GM20431 (cell line): ENCODE data around the gene FAM13B.
"Not testable (repeated sequence)": the region's sequence is repeated elsewhere in the genome, so short reads cannot be mapped to it uniquely, and the experiment has no call there.

Experiments used
- in situ Hi-C: fragments of 300-500 bp; cut with MseI, MboI; formaldehyde crosslinking; loops from one replicate; pipeline ENCODE4 v1.15.0; 2020; ENCODE audit warnings: low sequenced_read_pairs; ENCODE audit not compliant: unreplicated experiment

FAM13B gene

DNA sequence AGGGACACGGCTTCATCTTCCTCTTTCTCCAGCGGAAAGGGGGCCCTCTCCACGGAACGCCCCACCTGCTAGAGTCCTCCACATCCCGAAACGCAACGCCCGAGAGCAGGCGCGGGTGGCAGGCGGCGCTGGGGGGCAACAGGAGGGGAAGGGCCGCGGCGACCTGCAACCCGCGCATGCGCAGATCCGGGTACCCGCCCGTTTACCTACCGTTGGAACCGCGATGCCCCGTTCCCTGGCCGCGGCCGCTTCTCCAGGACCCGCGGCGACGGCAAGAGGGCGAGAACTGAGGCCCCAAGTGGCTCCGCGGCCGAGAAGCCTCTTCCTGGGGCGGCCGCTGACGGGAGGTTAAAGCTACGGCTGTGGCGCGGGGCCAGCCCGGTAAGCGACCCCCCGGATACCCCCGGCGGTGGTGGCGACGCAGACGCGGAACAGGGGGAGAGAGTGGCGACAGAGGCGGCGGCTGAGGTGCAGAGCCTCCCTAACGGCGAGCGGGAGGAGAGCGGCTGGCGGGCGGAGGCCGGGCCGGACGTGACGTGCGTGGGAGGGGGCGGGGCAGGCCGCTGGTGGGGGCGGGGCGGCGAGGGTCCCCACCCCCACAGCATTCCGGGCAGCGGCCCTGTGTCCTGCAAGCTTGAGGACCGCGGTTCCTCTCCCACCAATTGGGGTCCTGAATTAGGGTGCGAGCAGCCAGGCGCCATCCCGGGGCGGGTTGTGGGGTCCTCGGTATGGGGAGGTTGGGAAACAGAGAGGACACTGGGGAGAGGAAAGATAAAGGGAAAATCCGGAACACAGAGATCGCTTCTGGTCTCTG, at the start of gene FAM13B:
Gene FAM13B (minus strand): TSS at position 508 of the 814 bp plus-strand sequence. CDS start 13,968 bp downstream, outside the sequence.
- in situ Hi-C loops, result no loop called here

DNA sequence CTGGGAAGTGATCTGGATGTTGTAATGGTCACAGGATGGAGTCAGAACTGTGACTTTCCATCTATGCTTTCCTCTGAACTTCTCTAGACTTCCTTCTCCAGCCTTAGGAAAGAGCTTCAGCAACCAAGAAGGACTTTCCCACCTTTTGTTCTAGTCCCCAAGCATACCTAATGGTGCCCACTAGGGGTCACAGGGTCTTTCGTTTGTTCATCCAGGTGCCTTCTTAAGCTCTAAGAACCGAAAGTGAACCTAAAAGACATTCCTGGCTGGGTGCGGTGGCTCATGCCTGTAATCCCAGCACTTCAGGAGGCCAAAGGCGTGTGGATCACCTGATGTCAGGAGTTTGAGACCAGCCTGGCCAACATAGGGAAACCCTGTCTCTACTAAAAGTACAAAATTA, 49.2 kb upstream of the FAM13B start:
- in situ Hi-C loops, result no loop called here

DNA sequence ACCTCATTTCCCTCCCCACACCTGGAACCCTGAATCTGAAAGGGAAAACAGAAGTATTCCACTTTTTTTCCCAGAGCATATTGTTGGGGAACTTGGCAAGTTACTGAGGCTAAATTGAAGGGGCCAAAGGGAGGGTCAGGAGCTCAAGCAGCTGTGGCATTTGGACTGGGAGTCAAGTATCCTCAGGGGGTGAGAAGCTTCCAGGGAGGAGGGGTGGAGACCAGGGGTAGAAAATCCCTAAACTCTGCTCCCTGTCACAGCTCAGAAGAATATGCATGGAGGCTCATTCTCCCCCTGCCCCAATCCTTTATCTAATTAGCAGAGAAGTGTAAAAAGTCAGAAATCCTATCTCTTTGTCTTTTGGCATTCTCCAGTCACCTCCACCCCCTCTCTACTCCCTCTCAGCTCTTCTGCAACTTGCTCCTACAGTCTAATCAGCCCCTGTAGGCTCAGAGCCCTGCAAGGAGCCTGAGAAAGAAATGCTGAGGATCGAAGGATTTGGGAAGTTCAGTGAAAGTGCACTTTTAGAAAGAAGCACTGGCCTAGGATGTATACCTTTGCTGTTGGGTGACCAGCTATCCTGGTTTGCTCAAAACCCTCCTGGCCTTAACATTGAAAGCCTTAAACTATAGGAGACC, 45.2 kb upstream of the FAM13B start:
- in situ Hi-C loops, result loop anchor here (10.0 kb wide), 1 partner anchor 57 kb away; the partner anchor contains the start of gene NME5

DNA sequence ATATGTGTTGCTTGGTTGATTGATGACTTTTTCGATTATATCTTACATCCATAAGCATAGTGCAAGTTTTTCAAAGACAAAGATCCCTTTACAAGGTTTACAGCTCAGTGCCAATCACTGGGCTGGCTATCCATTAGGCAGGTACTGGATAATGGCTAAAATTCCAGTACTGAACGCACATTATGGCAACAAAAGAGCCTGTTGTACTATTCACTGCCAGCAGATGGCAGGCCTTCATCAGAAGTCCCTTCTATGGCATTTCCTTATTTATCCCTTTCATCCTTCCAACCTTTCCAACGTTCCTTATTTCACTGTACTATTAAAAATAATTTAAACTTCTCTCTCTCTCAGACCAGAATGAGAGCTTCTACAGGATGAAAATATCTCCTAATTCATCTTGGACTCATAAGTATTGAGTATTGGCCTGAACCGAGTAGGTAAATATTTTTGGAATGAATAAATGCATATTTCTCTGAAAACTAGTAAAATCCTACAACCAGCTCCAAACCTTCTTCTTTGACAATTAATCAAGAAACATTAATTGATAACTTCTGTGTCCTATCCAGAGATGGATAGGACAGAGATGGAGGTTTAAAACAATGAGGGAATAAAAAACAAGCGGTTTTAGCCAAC, 44.3 kb upstream of the FAM13B start:
- in situ Hi-C loops, result loop anchor here (10.0 kb wide), 1 partner anchor 58 kb away; the partner anchor contains the start of gene NME5

DNA sequence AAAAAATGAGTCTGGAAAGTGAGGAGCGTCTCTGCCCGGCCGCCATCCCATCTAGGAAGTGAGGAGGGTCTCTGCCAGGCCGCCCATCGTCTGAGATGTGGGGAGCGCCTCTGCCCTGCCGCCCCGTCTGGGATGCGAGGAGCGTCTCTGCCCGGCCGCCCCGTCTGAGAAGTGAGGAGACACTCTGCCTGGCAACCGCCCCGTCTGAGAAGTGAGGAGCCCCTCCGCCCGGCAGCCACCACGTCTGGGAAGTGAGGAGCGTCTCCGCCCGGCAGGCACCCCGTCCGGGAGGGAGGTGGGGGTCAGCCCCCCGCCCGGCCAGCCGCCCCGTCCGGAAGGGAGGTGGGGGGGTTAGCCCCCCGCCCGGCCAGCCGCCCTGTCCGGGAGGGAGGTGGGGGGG, 37.1 kb upstream of the FAM13B start:
- in situ Hi-C loops, result loop anchor here (10.0 kb wide), 1 partner anchor 65 kb away; the partner anchor contains the start of gene NME5

DNA sequence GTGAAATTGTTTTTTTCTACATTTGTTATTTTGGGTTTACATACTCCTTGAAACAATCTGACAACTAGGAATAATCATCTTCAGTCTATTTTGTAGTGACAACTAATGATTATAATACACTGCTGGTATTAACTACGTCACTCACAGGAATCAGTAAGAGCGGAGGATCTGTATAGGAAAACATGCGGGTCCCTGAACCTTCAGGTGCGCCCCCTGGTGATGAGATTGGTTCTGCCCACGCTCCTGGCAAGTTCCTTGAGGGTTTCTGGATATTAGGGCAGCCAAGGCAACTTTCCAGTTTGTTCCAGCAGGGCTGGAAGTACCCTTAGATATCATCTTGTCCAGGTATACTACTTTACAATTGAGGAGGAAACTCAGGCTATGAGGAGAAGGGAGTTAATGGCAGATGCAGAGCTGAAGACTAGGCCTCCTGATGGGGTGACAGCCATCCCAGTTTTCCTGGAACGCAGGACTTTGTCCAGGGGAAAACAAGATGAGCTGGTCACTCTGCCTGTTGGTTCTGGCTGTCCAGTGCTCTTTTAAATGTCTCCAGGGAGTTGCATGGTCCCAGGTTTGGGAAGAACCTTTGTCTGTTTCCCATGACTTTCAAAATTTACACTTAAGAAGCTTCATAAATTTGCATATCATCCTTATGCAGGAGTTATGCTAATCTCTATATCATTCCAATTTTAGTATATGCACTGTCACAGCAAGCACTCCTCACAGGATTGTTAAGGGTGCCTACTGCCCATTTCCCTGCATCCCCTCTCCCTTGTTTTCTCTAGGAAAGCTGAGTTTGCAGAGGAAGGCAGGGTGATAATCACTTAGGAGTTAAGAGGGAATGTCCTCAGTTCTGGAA, 36.1 kb upstream of the FAM13B start:
- in situ Hi-C loops, result no loop called here

DNA sequence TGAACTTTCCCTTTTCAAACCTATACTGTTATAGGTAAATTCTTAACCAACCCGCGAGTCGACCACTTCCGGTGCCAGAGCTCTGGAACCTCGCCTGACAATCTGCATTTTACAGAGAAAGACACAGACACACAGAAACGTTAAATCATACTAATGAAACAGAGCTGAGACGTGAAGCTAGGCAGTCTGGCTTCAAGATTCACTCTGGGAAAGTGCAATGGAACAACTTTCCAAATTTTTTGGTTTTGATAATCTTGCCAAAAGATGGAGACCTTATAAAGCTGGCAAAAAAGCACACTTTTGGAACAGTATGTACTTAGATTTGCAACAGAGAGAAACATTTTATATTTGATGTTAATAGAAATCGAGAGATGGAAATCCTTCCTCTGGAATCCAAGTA, 35.1 kb upstream of the FAM13B start:
- in situ Hi-C loops, result no loop called here

DNA sequence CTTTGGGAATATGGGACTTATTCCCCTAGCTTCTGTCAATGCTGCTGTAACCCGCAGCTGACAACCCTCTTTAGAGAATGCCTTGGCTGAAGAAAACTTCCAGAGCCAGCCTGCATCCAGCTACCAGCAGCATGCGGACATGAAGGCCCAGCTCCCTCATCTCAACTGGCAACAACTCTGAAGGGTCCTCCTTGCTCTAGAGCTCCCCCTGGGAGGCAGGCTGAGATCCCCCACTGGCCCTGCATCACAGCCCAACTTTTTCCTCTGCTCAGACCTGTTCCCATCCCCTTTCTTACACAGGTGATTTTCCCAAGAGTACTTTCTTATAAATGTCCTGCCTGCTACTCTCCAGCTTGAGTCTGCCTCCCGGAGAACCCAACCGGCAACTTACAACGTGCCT, 32.2 kb upstream of the FAM13B start:
- in situ Hi-C loops, result no loop called here

DNA sequence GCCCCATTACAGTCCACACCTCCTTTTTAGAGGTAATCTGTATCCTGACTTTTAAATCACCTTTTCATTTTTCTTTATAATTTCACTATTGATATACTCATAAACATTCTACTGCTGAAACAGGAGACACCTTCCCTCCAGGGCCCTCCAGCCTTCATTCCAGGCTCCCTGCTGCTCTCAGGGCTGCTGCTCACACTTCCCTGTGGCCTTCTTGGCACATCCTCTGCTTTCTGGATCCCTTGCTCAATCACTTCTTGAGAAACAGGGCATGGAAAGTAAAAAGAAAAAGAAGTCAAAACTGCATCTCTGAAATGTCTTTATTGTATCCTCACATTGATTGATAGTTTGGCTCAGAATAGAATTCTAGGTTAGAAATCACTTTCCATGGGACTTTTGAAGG, 31.6 kb upstream of the FAM13B start:
- in situ Hi-C loops, result no loop called here

DNA sequence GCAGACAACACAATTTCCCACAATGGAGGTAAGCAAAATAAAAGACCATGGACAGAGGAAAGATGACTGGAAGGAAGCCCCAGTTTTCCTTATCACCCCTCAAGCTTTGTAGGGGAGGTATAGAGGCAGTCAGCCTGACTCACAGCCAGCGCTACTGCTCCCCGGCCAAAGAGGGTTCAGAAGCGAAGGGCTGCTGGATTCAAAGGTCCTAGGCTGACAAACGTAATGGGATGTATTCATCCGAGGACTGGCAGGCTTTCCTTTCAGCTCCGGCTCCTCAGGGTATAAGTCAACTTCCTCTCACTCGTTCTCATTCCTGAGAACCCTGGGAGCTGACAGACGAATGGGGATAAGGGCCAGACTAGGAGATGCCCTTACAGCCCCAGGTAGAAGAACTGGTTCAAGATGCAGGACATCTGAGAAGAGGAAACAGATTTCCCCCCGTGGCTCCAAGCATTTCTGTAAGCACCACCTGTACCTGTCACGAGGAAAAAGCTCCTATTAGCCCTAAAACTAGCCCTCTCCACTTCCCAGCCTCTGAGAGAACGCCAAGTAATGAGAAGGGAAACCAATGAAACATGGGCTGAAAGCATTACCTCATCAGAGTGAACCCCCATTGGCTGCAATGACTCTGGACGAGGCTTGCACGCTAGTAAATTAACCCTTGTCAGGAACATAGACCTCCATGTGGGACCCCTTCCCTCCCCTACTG, 22.1 kb upstream of the FAM13B start:
- in situ Hi-C loops, result no loop called here

DNA sequence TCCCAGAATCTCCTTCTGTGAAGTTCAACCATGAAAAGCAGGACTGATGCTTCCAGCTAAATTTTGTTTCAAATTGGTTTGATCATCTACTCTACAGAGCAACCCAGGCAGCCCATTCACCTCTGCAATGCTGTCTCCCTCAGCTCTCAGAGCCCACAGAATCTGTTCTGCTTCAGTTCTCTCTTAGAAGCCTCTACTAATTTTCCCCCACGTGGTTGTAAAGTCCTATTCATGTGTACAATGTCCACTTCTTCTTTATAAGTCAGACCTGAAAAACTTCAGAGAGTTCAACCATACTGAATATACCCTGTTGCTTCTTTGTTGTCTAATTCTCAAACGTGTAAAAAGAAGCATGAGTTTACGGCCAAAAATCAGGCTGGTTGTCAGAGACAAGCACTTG, 21.3 kb upstream of the FAM13B start:
- in situ Hi-C loops, result no loop called here

DNA sequence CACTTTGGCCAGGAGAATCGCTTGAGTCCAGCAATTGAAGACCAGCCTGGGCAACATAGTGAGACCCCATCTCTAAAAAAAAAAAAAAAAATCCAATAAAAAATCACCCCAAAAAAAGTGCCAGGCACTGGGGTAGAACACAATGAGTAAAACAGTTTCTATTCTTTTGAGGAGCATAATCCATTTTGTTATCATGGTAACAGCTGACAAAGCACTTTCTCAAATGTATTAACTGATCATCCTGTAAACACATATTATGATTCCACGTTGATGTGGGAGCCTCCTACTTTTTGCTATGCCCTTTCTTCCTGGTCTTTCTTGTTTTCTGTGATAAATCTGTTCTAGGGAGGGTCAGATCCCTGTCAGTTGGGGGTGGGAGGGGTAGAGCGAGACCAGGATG, 20.7 kb upstream of the FAM13B start:
- in situ Hi-C loops, result no loop called here

DNA sequence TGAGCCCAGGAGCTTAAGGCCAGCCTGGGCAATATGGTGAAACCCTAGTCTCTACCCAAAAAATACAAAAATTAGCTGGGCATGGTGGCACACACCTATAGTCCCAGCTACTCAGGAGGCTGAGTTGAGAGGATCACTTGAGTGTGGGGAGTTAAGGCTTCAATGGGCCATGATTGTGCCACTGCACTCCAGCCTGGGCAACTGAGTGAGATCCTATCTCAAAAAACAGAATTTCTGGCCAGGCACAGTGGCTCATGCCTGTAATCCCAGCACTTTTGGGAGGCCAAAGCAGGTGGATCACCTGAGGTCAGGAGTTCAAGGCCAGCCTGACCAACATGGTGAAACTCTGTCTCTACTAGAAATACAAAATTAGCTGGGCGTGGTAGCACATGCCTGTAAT, 19.8 kb upstream of the FAM13B start:
- in situ Hi-C loops, result not testable (repeated sequence)

DNA sequence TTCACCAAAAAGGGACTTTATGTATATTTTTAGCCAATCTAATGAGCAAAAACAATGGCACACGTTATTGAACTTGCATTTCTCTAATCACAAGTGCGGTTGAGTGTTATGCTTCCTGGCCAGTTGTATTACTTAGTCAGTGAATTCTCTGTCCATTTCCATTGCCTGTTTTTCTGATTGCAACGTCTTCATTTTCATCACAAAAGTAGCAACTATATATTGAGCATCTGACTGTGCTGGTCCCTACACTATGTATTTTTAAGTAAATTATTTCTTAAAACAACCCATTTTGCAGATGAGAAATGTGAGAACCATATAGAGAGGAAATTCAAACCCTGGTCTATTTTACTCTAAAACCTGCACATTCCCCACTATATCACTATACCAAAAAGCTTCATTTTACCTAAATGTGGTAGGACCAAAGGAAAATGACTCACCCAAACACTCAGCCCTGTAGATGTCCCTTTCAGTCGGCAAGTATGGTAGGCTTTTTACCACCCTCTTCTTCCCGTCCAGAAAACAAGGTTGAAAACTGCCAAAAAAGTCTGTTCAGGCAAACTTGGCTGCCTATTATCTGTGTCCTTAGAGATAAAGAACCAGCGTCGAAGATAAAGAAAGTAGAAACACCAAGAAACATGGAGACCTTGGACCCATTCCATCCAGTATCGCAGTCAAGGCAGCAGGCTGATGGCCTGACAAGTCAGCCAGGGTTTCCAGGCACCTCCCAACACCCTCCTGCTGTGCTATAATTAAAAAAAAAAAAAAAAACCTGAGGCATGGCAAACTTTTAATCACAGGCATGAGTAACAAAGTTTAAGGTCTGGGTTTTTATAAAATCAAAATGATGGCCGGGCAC, 18.8 kb upstream of the FAM13B start:
- in situ Hi-C loops, result no loop called here

DNA sequence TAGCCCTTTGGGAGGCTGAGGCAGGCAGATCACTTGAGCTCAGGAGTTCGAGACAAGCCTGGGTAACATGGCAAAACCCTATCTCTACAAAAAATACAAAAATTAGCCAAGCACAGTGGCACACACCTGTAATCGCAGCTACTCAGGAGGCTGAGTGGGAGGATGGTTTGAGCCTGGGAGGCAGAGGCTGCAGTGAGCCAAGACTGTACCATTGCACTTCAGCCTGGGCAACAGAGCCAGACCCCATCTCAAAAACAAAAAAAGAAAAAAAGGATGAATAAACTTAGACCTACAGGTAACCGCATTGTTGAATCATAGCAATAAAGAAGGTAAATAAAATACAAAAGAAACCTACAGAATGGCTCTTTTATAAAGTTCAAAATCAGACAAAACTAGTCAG, 12.4 kb upstream of the FAM13B start:
- in situ Hi-C loops, result not testable (repeated sequence)

DNA sequence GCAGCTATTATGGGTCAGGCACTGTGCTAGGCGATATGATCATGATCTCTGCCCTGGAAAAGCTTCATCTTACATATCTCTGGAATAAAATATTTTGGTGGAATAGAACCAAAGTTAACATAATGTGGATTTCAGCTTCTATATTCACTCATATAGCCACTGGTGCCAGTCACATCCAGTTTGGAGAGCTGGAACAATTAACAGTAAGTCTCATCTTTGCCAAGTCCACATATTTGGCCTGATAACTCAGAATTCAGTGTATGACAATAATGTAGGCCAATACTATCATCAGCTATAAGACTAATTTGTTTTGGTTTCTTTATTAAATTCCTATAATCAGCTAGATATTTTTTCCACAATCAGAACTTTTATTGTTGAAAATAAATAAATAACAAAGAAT, 5.9 kb upstream of the FAM13B start:
- in situ Hi-C loops, result no loop called here

DNA sequence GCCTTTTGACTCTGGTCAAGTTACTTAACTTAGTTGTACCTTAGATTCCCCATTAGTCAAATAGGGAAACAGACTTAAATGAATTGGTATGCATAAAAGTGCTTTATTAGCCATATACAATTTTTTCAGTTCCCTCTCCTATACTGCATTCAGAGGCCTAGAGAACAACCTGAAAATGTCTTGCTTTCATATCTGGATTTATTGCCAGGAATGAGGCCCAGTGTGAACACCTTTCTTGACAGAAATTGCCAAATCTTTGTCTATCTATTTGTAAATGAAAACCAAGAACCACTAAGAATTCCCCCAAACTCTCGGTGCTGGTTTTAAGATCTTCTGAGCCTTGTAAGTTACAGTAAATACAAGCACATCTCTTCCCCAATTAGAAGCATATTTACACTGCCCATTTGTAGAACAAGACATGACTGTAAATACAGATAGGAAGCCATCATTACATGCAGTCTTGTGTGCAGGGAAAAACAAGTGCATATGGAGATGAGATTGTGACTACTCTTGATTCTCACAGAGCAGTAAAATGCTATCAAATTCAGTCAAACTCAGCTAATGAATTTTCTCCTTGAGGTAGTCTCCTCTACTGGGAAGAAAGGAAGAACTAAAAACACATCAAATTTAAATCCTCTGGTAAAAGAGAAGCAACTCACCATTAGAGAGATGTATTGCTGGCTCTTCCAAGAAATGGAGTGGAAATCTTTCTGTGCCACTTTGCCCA, 5.2 kb upstream of the FAM13B start:
- in situ Hi-C loops, result no loop called here

DNA sequence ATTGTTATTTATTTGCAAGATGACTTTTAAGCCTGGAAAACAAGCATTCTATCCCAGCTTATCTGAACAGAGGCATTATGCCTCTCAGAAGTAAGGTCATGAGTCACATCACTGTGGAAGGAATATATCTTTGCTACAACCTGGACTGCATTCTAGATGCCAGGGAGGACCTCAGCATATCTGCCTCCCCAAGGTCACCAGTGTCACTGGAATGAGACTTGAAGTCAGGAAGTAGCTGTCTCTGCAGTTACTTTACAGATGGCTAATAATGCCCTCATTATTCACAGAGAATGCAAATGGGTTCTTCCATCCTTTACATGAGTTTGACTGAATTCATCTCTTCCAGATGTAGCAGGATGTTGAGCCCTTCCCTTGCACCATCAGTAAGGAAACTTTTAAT, 4.4 kb upstream of the FAM13B start:
- in situ Hi-C loops, result no loop called here
